Liver (tissue), 3 donors: ENCODE measurements around the gene SMYD3.

ENCODE experiments used
- MAX ChIP-seq: IDR thresholded peaks from 2 replicates; pipeline ENCODE4 v1.6.1; 2016; ENCODE audit warnings: antibody characterized with exemption
- RAD21 ChIP-seq, 2 donors: IDR thresholded peaks; 2 replicates each; pipeline ENCODE4 v1.6.1; 2016; ENCODE audit warnings: antibody characterized with exemption in 2 of 2, mild to moderate bottlenecking in 2 of 2
- TF ChIP-seq, protein P1 (sequence below): fragments of 150-350 bp; IDR thresholded peaks from 2 replicates; pipeline ENCODE4 v1.5.1; 2017; ENCODE audit warnings: improper control_type of control experiment, low read depth, low read length; ENCODE audit not compliant: missing input control
- donor health status: healthy.
- donor health status: healthy.

DNA sequence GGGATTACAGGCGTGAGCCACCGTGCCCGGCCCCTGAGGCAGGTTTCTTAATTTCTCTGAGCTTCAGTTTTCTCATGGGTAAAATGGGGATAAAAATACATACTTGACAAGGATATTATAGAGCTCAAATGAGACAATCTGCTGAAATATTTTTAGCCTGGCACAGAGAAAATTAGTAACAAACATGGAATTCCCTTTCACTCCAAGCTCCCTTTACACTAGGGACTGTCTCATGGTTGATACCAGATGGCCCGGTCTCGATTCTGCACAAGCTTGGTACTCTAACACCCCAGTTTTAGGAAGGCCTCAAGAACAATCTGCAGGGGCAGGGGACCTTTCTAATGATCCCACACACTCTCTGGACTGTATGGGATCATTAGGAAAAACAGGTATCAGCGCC lies 671.7 kb downstream of the SMYD3 start:
- TF ChIP-seq RAD21 (IDR thresholded peaks at IDR 0.05) (no peak), MAX (no peak)
- TF ChIP-seq, protein P1, sequence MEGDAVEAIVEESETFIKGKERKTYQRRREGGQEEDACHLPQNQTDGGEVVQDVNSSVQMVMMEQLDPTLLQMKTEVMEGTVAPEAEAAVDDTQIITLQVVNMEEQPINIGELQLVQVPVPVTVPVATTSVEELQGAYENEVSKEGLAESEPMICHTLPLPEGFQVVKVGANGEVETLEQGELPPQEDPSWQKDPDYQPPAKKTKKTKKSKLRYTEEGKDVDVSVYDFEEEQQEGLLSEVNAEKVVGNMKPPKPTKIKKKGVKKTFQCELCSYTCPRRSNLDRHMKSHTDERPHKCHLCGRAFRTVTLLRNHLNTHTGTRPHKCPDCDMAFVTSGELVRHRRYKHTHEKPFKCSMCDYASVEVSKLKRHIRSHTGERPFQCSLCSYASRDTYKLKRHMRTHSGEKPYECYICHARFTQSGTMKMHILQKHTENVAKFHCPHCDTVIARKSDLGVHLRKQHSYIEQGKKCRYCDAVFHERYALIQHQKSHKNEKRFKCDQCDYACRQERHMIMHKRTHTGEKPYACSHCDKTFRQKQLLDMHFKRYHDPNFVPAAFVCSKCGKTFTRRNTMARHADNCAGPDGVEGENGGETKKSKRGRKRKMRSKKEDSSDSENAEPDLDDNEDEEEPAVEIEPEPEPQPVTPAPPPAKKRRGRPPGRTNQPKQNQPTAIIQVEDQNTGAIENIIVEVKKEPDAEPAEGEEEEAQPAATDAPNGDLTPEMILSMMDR: no peak
